KOPT-K1 (cell line): ENCODE results near the gene SLC16A9.

Experiments
- H3K27ac ChIP-seq: fragments of 200-600 bp; sonication (generic); 2 replicates; pipeline ENCODE4 v1.5.1; 2016; ENCODE audit warnings: antibody characterized with exemption, mild to moderate bottlenecking, low read depth, low read length; ENCODE audit not compliant: poor library complexity, severe bottlenecking
- H3K36me3 ChIP-seq: fragments of 200-600 bp; sonication (generic); 2 replicates; pipeline ENCODE4 v1.5.1; 2017; ENCODE audit warnings: antibody characterized with exemption, mild to moderate bottlenecking, low read length, moderate library complexity; ENCODE audit not compliant: insufficient read depth
- H3K9me3 ChIP-seq: fragments of 200-600 bp; sonication (generic); 2 replicates; pipeline ENCODE4 v1.5.1; 2017; ENCODE audit warnings: antibody characterized with exemption, low read length, mild to moderate bottlenecking; ENCODE audit not compliant: insufficient read depth, poor library complexity, severe bottlenecking

SLC16A9 gene

GRCh38 chr10:59700709-59701108 is 8.9 kb downstream of the SLC16A9 start:
- H3K9me3 ChIP-seq, result no peaks in the 10 kb centered on the region
- no peaks in the 10 kb centered on the region for H3K36me3 ChIP-seq
- H3K27ac ChIP-seq, result no peak overlapping the region

DNA sequence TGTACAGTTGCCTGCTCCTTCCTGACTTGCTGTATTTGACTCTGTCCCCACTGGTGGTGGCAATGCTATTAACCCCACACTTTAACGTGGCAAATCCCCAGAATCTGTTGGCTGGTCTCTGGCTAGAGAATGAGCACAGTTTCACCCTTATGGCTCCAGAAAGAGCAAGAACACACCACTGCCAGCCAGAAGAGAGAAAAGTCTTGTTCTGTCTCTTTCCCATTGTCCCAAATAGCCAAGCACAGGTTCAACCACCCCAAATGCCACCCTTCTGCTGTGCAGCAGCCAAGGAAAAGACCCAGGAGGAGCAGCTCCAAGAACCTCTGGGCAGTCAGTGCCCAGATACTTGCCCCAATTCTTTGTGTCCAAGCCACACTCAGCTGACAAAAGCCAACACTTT is 11.3 kb downstream of the SLC16A9 start:
- no peak overlapping the region for H3K27ac ChIP-seq
- H3K36me3 ChIP-seq, result no peaks in the 10 kb centered on the region
- no peaks in the 10 kb centered on the region for H3K9me3 ChIP-seq

GRCh38 chr10:59695637-59696036 is 14.0 kb downstream of the SLC16A9 start:
- no peak overlapping the region for H3K27ac ChIP-seq
- H3K36me3 ChIP-seq, result no peaks in the 10 kb centered on the region

GRCh38 chr10:59694936-59695335 is 14.7 kb downstream of the SLC16A9 start:
- H3K36me3 ChIP-seq, result no peaks in the 10 kb centered on the region
- H3K27ac ChIP-seq, result no peak overlapping the region
- no peaks in the 10 kb centered on the region for H3K9me3 ChIP-seq

More at GRCh38 chr10:59695637-59696036, 14.0 kb downstream of the SLC16A9 start:
- H3K9me3 ChIP-seq, result no peaks in the 10 kb centered on the region

GRCh38 chr10:59692113-59692512 is 17.5 kb downstream of the SLC16A9 start:
- Histone ChIP-seq H3K27ac (no peak overlapping the region), H3K36me3 (no peaks in the 10 kb centered on the region), H3K9me3 (no peaks in the 10 kb centered on the region)

GRCh38 chr10:59688921-59689351 is 20.7 kb downstream of the SLC16A9 start:
- Histone ChIP-seq H3K9me3 (no peaks in the 10 kb centered on the region), H3K27ac (no peak overlapping the region), H3K36me3 (no peaks in the 10 kb centered on the region)

DNA sequence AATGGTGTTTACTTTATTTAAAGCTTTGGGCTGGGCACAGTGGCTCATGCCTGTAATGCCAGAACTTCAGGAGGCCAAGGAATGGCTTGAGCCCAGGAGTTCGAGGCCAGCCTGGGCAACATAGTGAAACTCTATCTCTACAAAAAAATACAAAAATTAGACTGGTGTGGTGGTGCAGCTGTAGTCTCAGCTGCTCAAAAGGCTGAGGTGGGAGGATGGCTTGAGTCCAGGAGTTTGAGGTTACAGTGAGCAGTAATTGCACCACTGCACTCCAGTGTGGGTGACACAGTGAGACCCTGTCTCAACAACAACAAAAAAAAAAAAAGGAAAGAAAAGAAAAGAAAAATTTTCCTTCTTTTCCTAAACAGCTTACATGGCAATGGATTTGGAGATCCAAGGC is 22.0 kb downstream of the SLC16A9 start:
- H3K9me3 ChIP-seq, result no peaks in the 10 kb centered on the region
- no peaks in the 10 kb centered on the region for H3K36me3 ChIP-seq
- no peak overlapping the region for H3K27ac ChIP-seq

- no peak overlapping the region for H3K27ac ChIP-seq
Observed at GRCh38 chr10:59684006-59684405, 25.6 kb downstream of the SLC16A9 start.

GRCh38 chr10:59682986-59683937 is 26.4 kb downstream of the SLC16A9 start:
- Histone ChIP-seq H3K27ac (no peak overlapping the region), H3K9me3 (no peaks in the 10 kb centered on the region), H3K36me3 (no peaks in the 10 kb centered on the region)

More at GRCh38 chr10:59684006-59684405, 25.6 kb downstream of the SLC16A9 start:
- H3K36me3 ChIP-seq, result no peaks in the 10 kb centered on the region
- no peaks in the 10 kb centered on the region for H3K9me3 ChIP-seq

- Histone ChIP-seq H3K9me3 (no peaks in the 10 kb centered on the region), H3K36me3 (no peaks in the 10 kb centered on the region), H3K27ac (no peak overlapping the region)
Observed at GRCh38 chr10:59680199-59680598, 29.5 kb downstream of the SLC16A9 start.

GRCh38 chr10:59678884-59679301 is 30.8 kb downstream of the SLC16A9 start:
- no peaks in the 10 kb centered on the region for H3K9me3 ChIP-seq
- H3K27ac ChIP-seq, result no peak overlapping the region
- no peaks in the 10 kb centered on the region for H3K36me3 ChIP-seq

DNA sequence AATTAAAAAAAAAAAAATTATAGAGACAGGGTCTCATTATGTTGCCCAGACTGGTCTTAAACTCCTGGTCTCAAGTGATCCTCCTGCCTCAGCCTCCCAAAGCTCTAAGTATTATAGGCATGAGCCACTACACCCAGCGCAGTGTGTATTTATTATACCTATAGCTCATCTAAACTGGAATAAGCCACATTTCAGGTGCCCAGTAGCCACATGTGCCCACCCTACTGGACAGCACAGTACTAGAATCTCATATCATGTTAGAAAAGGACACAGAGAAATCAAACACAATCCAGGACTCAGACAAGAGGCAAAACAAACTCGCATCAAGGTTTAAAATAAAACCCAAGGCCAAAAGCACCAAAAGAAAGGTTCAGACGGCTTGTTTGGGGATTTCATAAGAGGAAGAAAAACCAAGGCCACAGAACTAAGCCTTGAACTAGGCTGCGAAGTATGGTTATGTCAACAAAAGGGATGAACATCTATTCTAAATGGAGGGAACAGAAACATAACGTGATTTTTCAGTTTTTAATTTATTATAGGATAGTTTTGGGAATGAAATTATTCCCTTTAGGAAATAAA is 32.3 kb downstream of the SLC16A9 start:
- Histone ChIP-seq H3K9me3 (no peaks in the 10 kb centered on the region), H3K27ac (no peak overlapping the region), H3K36me3 (no peaks in the 10 kb centered on the region)

DNA sequence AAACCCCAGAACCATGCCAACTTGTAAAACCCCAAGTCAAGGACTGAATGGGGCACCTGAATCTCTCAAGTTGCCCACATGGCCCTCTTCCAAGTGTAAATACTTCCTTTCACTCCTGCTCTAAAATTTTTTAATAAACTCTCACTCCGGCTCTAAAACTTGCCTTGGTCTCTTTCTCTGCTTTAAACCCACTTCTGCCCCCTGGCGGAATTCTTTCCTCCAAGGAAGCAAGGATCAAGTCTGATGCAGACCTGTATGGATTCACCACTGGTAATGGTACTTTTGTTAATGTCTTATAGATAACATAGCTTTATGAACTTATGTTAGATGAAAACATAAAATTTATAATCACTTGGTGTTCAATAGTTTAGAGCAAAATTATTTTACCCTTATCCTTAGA is 33.8 kb downstream of the SLC16A9 start:
- H3K9me3 ChIP-seq, result no peaks in the 10 kb centered on the region
- H3K27ac ChIP-seq, result no peak overlapping the region
- H3K36me3 ChIP-seq, result no peaks in the 10 kb centered on the region

GRCh38 chr10:59674215-59674836 is 35.3 kb downstream of the SLC16A9 start:
- no peaks in the 10 kb centered on the region for H3K36me3 ChIP-seq
- H3K27ac ChIP-seq, result no peak overlapping the region

DNA sequence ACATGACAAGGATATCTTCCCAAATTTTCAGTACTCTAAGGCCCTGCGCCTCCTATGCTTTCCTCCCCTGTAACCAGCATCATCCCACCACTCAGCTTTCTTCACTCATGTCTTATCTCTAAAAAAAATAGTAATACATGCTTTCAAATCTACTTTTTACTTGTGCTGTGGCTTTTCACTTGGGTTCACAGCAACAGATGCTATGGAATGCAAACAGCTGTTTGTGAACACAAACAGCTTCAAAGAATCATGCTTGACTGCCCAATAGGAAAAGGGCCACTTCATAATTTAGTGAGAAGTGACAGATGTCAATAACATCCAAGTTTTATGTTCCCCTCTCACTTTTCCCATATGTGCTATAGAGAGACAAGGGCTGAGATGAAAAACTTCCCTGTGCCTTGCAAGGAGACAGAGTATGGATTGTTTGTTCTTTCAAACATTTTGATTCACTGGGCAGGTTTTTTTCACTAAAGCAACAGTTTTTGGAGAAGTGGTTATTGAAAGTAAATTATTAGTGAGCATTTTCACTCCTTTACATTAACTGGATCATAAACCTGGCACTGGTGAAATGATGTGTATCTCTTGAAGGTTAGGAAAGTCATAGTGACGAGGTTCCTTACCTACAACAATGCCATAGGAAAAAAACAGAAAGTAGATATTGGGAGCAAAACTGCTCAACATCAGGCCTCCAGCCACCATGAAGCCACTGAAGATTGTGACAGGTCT is 37.3 kb downstream of the SLC16A9 start:
- H3K27ac ChIP-seq, result no peak overlapping the region
- no peaks in the 10 kb centered on the region for H3K36me3 ChIP-seq
- no peaks in the 10 kb centered on the region for H3K9me3 ChIP-seq

More at GRCh38 chr10:59674215-59674836, 35.3 kb downstream of the SLC16A9 start:
- H3K9me3 ChIP-seq, result no peaks in the 10 kb centered on the region
